H9 (cell line): Measurements from ENCODE around the gene ROBO1. TPM values are rescaled to one million over a fixed set of nuclear protein-coding genes. Genes with fewer than 3 reads are reported as not detected.

Experiments
- DNase-seq: peaks from one replicate; pipeline ENCODE4 v3.0.0-alpha.2; 2017
- H2AFZ ChIP-seq: one replicate; pipeline ENCODE4 v1.6.1; 2013; ENCODE audit warnings: mild to moderate bottlenecking, low read length, control low read depth, moderate library complexity
- H2AK5ac ChIP-seq: 2 replicates; pipeline ENCODE4 v1.6.1; 2013; ENCODE audit warnings: low read length, control low read depth, mixed read lengths; ENCODE audit not compliant: insufficient read length
- H2BK120ac ChIP-seq: one replicate; pipeline ENCODE4 v1.6.1; 2013; ENCODE audit warnings: low read depth, mild to moderate bottlenecking, low read length, control low read depth, inconsistent platforms; ENCODE audit not compliant: poor library complexity, severe bottlenecking
- H2BK12ac ChIP-seq: 2 replicates; pipeline ENCODE4 v1.6.1; 2013; ENCODE audit warnings: low read length, control low read depth, mixed read lengths, low read depth; ENCODE audit not compliant: insufficient read length
- H2BK15ac ChIP-seq: 2 replicates; pipeline ENCODE4 v1.6.1; 2013; ENCODE audit warnings: low read depth, low read length, control low read depth
- H2BK20ac ChIP-seq: one replicate; pipeline ENCODE4 v1.6.1; 2013; ENCODE audit warnings: low read depth, mild to moderate bottlenecking, low read length, control low read depth, inconsistent platforms; ENCODE audit not compliant: poor library complexity, severe bottlenecking
- H2BK5ac ChIP-seq: 2 replicates; pipeline ENCODE4 v1.6.1; 2013; ENCODE audit warnings: low read length, control low read depth, mixed read lengths; ENCODE audit not compliant: insufficient read length
- H3K14ac ChIP-seq: 2 replicates; pipeline ENCODE4 v1.6.1; 2013; ENCODE audit warnings: low read length, control low read depth; ENCODE audit not compliant: insufficient read depth
- H3K18ac ChIP-seq: 2 replicates; pipeline ENCODE4 v1.6.1; 2013; ENCODE audit warnings: low read depth, mild to moderate bottlenecking, mixed read lengths, low read length, control low read depth; ENCODE audit not compliant: insufficient read length
- H3K23ac ChIP-seq: 2 replicates; pipeline ENCODE4 v1.6.1; 2013; ENCODE audit warnings: low read length, control low read depth, mixed read lengths, low read depth; ENCODE audit not compliant: insufficient read length
- H3K23me2 ChIP-seq: 2 replicates; pipeline ENCODE4 v1.6.1; 2013; ENCODE audit warnings: low read depth, mild to moderate bottlenecking, mixed read lengths, low read length, control low read depth; ENCODE audit not compliant: insufficient read length, poor library complexity, severe bottlenecking
- H3K27ac ChIP-seq: 2 replicates; pipeline ENCODE4 v1.5.1; 2013; ENCODE audit warnings: low read length, control low read depth, mixed read lengths, low read depth; ENCODE audit not compliant: insufficient read length
- H3K27me3 ChIP-seq: 2 replicates; pipeline ENCODE4 v1.6.1; 2013; ENCODE audit warnings: low read length, control low read depth, inconsistent platforms; ENCODE audit not compliant: insufficient read depth
- H3K4ac ChIP-seq: 2 replicates; pipeline ENCODE4 v1.6.1; 2013; ENCODE audit warnings: low read depth, mild to moderate bottlenecking, control low read depth, inconsistent platforms, low read length, moderate library complexity
- H3K4me1 ChIP-seq: 2 replicates; pipeline ENCODE4 v1.6.1; 2013; ENCODE audit warnings: low read length, control low read depth, inconsistent platforms; ENCODE audit not compliant: insufficient read depth
- H3K4me2 ChIP-seq: 2 replicates; pipeline ENCODE4 v1.6.1; 2013; ENCODE audit warnings: low read length, control low read depth, mixed read lengths; ENCODE audit not compliant: insufficient read length, insufficient read depth
- H3K56ac ChIP-seq: 2 replicates; pipeline ENCODE4 v1.6.1; 2013; ENCODE audit warnings: low read depth, mild to moderate bottlenecking, mixed read lengths, low read length, control low read depth; ENCODE audit not compliant: insufficient read length
- H3K79me1 ChIP-seq: 2 replicates; pipeline ENCODE4 v1.6.1; 2013; ENCODE audit warnings: low read depth, mild to moderate bottlenecking, moderate library complexity, low read length, control low read depth, inconsistent platforms; ENCODE audit not compliant: insufficient read depth, poor library complexity, severe bottlenecking
- H3K79me2 ChIP-seq: 2 replicates; pipeline ENCODE4 v1.6.1; 2013; ENCODE audit warnings: low read length, control low read depth, inconsistent platforms; ENCODE audit not compliant: insufficient read depth
- H3K9ac ChIP-seq: 2 replicates; pipeline ENCODE4 v1.6.1; 2013; ENCODE audit warnings: low read length, control low read depth, mixed read lengths; ENCODE audit not compliant: insufficient read length; ENCODE audit errors: extremely low read depth
- H3K9me3 ChIP-seq: one replicate; pipeline ENCODE4 v1.6.1; 2013; ENCODE audit warnings: low read depth, low read length, inconsistent platforms; ENCODE audit not compliant: control insufficient read depth
- H3T11ph ChIP-seq: one replicate; pipeline ENCODE4 v1.6.1; 2013; ENCODE audit warnings: mild to moderate bottlenecking, low read length, control low read depth, inconsistent platforms
- H4K20me1 ChIP-seq: one replicate; pipeline ENCODE4 v1.6.1; 2013; ENCODE audit not compliant: control insufficient read depth, insufficient read length, insufficient read depth
- H4K5ac ChIP-seq: 2 replicates; pipeline ENCODE4 v1.6.1; 2013; ENCODE audit warnings: low read depth, mild to moderate bottlenecking, mixed read lengths, low read length, control low read depth; ENCODE audit not compliant: insufficient read length
- H4K8ac ChIP-seq: replicated peaks from 2 replicates; pipeline ENCODE4 v1.6.1; 2013; ENCODE audit warnings: low read length, control low read depth, mixed read lengths, low read depth; ENCODE audit not compliant: insufficient read length
- H4K91ac ChIP-seq: 2 replicates; pipeline ENCODE4 v1.6.1; 2013; ENCODE audit warnings: low read depth, mild to moderate bottlenecking, moderate library complexity, mixed read lengths, low read length, control low read depth; ENCODE audit not compliant: insufficient read length
- H3K27ac Mint-ChIP-seq, 3 experiments: 2 replicates in 2 of 3; 3 replicates in 1 of 3; pipeline ENCODE4 v1.8.0; 2020 to 2021; ENCODE audit warnings: mixed read lengths in 3 of 3, mild to moderate bottlenecking in 1 of 3, moderate library complexity in 1 of 3
- H3K27me3 Mint-ChIP-seq: 2 replicates; pipeline ENCODE4 v1.8.0; 2021; ENCODE audit warnings: low read depth, mild to moderate bottlenecking, moderate library complexity, mixed read lengths
- H3K36me3 Mint-ChIP-seq, 3 experiments: 2 replicates in 2 of 3; 3 replicates in 1 of 3; pipeline ENCODE4 v1.8.0; 2020 to 2021; ENCODE audit warnings: low read depth in 3 of 3, mixed read lengths in 3 of 3; ENCODE audit not compliant: insufficient read depth in 1 of 3
- H3K4me1 Mint-ChIP-seq, 2 experiments: 2 replicates each; pipeline ENCODE4 v1.8.0; 2020; ENCODE audit warnings: mixed read lengths in 2 of 2
- H3K4me3 Mint-ChIP-seq, 2 experiments: 2 replicates in 1 of 2; 3 replicates in 1 of 2; pipeline ENCODE4 v1.8.0; 2020 to 2021; ENCODE audit warnings: mild to moderate bottlenecking in 2 of 2, mixed read lengths in 2 of 2, moderate library complexity in 1 of 2
- H3K9me3 Mint-ChIP-seq, 2 experiments: 2 replicates in 1 of 2; 3 replicates in 1 of 2; pipeline ENCODE4 v1.8.0; 2020; ENCODE audit warnings: mild to moderate bottlenecking in 2 of 2, mixed read lengths in 2 of 2, moderate library complexity in 1 of 2
- CTCF ChIP-seq: fragments of 200-600 bp; sonication (generic); conservative IDR thresholded peaks from 3 replicates; pipeline ENCODE4 v1.8.0; 2021; ENCODE audit warnings: antibody characterized with exemption, mild to moderate bottlenecking
- WGBS: extraction: QIAGEN DNeasy Blood & Tissue Kit; methylation state at CpG from one replicate; pipeline ENCODE4 v1.1.7; 2013; ENCODE audit warnings: missing lambda C conversion rate, low lambda C conversion rate, mixed read lengths; ENCODE audit not compliant: insufficient read length; ENCODE audit errors: extremely low coverage; 5-methylcytosine and 5-hydroxymethylcytosine counted together
- total RNA-seq: library from RNA; stranded (reverse); gene quantifications from 2 replicates; pipeline ENCODE4 v1.2.1, GENCODE V29; 2021

The ROBO1 gene
- total RNA-seq, 1 experiment from 2014 or later, result 62.7 TPM

DNA sequence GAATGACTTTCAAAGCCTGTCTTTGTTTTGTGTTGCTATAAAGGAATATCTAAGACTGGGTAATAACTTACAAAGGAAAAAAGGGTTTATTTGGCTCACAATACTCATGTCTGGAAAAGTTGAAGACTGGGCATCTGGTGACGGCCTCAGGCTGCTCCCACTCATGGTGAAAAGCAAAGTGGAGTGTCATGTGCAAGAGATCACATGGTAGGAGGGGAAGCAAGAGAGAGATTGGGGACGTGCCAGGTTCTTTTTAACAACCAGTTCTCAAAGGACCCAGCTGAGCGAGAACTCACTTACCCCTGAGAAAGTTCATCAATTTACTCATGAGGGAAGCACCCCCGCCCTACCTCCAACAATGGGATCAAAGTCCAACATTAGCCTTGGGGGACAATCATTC, 929.4 kb downstream of the ROBO1 start:
- H2BK12ac ChIP-seq, result no peak overlapping the region
- H3K79me2 ChIP-seq, result no peaks in the 10 kb centered on the region
- H3K4me1 ChIP-seq, result no peaks in the 10 kb centered on the region
- no peak overlapping the region for H4K8ac ChIP-seq
- no peak overlapping the region for H2BK120ac ChIP-seq
- H3K79me1 ChIP-seq, result no peaks in the 10 kb centered on the region
- no peak overlapping the region for H3K27ac Mint-ChIP-seq
- H3K9me3 Mint-ChIP-seq, result no peaks in the 10 kb centered on the region
- no peak overlapping the region for H4K5ac ChIP-seq
- no peak overlapping the region for H2AK5ac ChIP-seq
- H3K14ac ChIP-seq, result no peak overlapping the region
- DNase-seq, result no peak
- no peaks in the 10 kb centered on the region for H3K23me2 ChIP-seq
- H2AFZ ChIP-seq, result no peak overlapping the region
- H3K27me3 ChIP-seq, result no peaks in the 10 kb centered on the region
- H3K4me2 ChIP-seq, result no peak overlapping the region
- H2BK20ac ChIP-seq, result no peak overlapping the region
- H3K9ac ChIP-seq, result no peak overlapping the region
- no peaks in the 10 kb centered on the region for H4K20me1 ChIP-seq
- WGBS, result no CpG with 5 or more reads among the region's 4 CpGs
- no peak overlapping the region for H3K4me3 Mint-ChIP-seq
- TF ChIP-seq CTCF, result no peak
- peaks cover 2% of the 10 kb centered on the region in 2 experiments; a peak in 2 of 4 replicates for H3K4me1 Mint-ChIP-seq
- H3K36me3 Mint-ChIP-seq, result no peaks in the 10 kb centered on the region
- H3K23ac ChIP-seq, result no peak overlapping the region
- no peak overlapping the region for H3K18ac ChIP-seq
- H3K9me3 ChIP-seq, result no peaks in the 10 kb centered on the region
- no peak overlapping the region for H4K91ac ChIP-seq
- H2BK15ac ChIP-seq, result no peak overlapping the region
- H3K27me3 Mint-ChIP-seq, result no peaks in the 10 kb centered on the region
- no peak overlapping the region for H3K56ac ChIP-seq
- no peak overlapping the region for H3K4ac ChIP-seq
- H2BK5ac ChIP-seq, result no peak overlapping the region
- no peak overlapping the region for H3K27ac ChIP-seq
- H3T11ph ChIP-seq, result no peak overlapping the region
